H54 (cell line): Measurements from ENCODE around the gene DRC7.

Source experiments
- DNase-seq: peaks from one replicate; pipeline ENCODE4 v3.0.0; 2011; ENCODE audit warnings: low spot score, mixed read lengths; ENCODE audit not compliant: insufficient read length
- FAIRE-seq: peaks from 3 replicates; lab custom pipeline; 2011; peaks lifted over from hg19 to GRCh38; lab: Jason Lieb, UNC
- POLR2A ChIP-seq: IDR thresholded peaks from 2 replicates; pipeline ENCODE4 v1.6.1; 2011; ENCODE audit warnings: low read depth, mild to moderate bottlenecking, low read length

DRC7 gene

GRCh38 chr16:57694725-57695679 is at the start of gene DRC7:
Gene DRC7, plus strand, starts transcription at chr16:57694806. Its CDS starts 3,144 bp downstream, at chr16:57697950.
- TF ChIP-seq POLR2A, result no peak
- no peak for FAIRE-seq
- peak; percentile 86 for DNase-seq

GRCh38 chr16:57645169-57645568 is 49.4 kb upstream of the DRC7 start:
- DNase-seq (no peak), FAIRE-seq (no peak)
- TF ChIP-seq POLR2A, result no peak

GRCh38 chr16:57645691-57646387 is 48.8 kb upstream of the DRC7 start:
- DNase-seq, result peak; percentile 85
- no peak for TF ChIP-seq POLR2A
- no peak for FAIRE-seq

GRCh38 chr16:57646388-57647039 is 48.1 kb upstream of the DRC7 start:
- DNase-seq, result no peak
- FAIRE-seq, result no peak
- TF ChIP-seq POLR2A, result no peak

- FAIRE-seq (no peak), DNase-seq (no peak)
These were observed 47.3 kb upstream of the DRC7 start for GRCh38 chr16:57647136-57647875.

GRCh38 chr16:57648125-57648524 is 46.5 kb upstream of the DRC7 start:
- no peak for TF ChIP-seq POLR2A
- FAIRE-seq (no peak), DNase-seq (no peak)

More at GRCh38 chr16:57647136-57647875, 47.3 kb upstream of the DRC7 start:
- no peak for TF ChIP-seq POLR2A

GRCh38 chr16:57648581-57649442 is 45.8 kb upstream of the DRC7 start:
- FAIRE-seq (no peak), DNase-seq (peak; percentile 77)
- TF ChIP-seq POLR2A, result no peak

- DNase-seq (no peak), FAIRE-seq (no peak)
- TF ChIP-seq POLR2A, result no peak
These were observed 45.2 kb upstream of the DRC7 start for GRCh38 chr16:57649443-57649751.

- no peak for DNase-seq
- TF ChIP-seq POLR2A, result no peak
- FAIRE-seq, result no peak
These were observed 44.8 kb upstream of the DRC7 start for GRCh38 chr16:57649846-57650245.

- TF ChIP-seq POLR2A, result no peak
- no peak for FAIRE-seq
- DNase-seq, result no peak
These were observed 43.0 kb upstream of the DRC7 start for GRCh38 chr16:57651344-57652333.

GRCh38 chr16:57652695-57653471 is 41.7 kb upstream of the DRC7 start:
- TF ChIP-seq POLR2A, result no peak
- DNase-seq, result no peak
- FAIRE-seq, result no peak

GRCh38 chr16:57653936-57654335 is 40.7 kb upstream of the DRC7 start:
- DNase-seq, result no peak
- no peak for TF ChIP-seq POLR2A
- FAIRE-seq, result no peak
